Dedifferentiated amniotic fluid mesenchymal stem cell (primary cell): ENCODE results near the gene EFCAB11.
A peak's percentile ranks its signal among the peaks of the same experiment; 100 is the strongest.
"Not testable (repeated sequence)": the region's sequence is repeated elsewhere in the genome, so short reads cannot be mapped to it uniquely, and the experiment has no call there.

Source experiments
- DNase-seq: peaks from one replicate; pipeline ENCODE4 v3.0.0-alpha.2; 2016; ENCODE audit errors: extremely low spot score

Gene EFCAB11

GRCh38 chr14:89911010-89911919 lies 43.3 kb downstream of the EFCAB11 start:
- DNase-seq: peak; percentile 76

- DNase-seq: no peak
Observed at GRCh38 chr14:89910691-89911009, 43.9 kb downstream of the EFCAB11 start.

GRCh38 chr14:89909586-89909985 lies 44.9 kb downstream of the EFCAB11 start:
- no peak for DNase-seq

GRCh38 chr14:89908712-89909450 lies 45.6 kb downstream of the EFCAB11 start:
- no peak for DNase-seq

- DNase-seq: no peak
Observed at GRCh38 chr14:89907655-89908054, 46.9 kb downstream of the EFCAB11 start.

GRCh38 chr14:89906000-89906399 lies 48.5 kb downstream of the EFCAB11 start:
- DNase-seq: no peak

GRCh38 chr14:89903340-89903952 lies 51.1 kb downstream of the EFCAB11 start:
- no peak for DNase-seq

GRCh38 chr14:89902881-89903280 lies 51.6 kb downstream of the EFCAB11 start:
- no peak for DNase-seq

- DNase-seq: peak; percentile 22
Observed at GRCh38 chr14:89900802-89901201, 53.7 kb downstream of the EFCAB11 start.

GRCh38 chr14:89899917-89900663 lies 54.4 kb downstream of the EFCAB11 start:
- DNase-seq: peak; percentile 19

- no peak for DNase-seq
Observed at GRCh38 chr14:89899291-89899690, 55.2 kb downstream of the EFCAB11 start.

GRCh38 chr14:89893388-89893787 lies 61.1 kb downstream of the EFCAB11 start:
- not testable (repeated sequence) for DNase-seq

GRCh38 chr14:89892953-89893352 lies 61.6 kb downstream of the EFCAB11 start:
- no peak for DNase-seq

GRCh38 chr14:89891721-89892120 lies 62.8 kb downstream of the EFCAB11 start:
- DNase-seq: not testable (repeated sequence)

- DNase-seq: no peak
Observed at GRCh38 chr14:89891055-89891454, 63.5 kb downstream of the EFCAB11 start.

GRCh38 chr14:89890589-89890988 lies 63.9 kb downstream of the EFCAB11 start:
- no peak for DNase-seq

GRCh38 chr14:89889626-89890025 lies 64.9 kb downstream of the EFCAB11 start:
- no peak for DNase-seq

- no peak for DNase-seq
Observed at GRCh38 chr14:89884761-89885160, 69.8 kb downstream of the EFCAB11 start.

GRCh38 chr14:89881839-89882238 lies 72.7 kb downstream of the EFCAB11 start:
- no peak for DNase-seq

GRCh38 chr14:89874091-89874490 lies 80.4 kb downstream of the EFCAB11 start:
- DNase-seq: not testable (repeated sequence)

GRCh38 chr14:89870316-89870715 lies 84.2 kb downstream of the EFCAB11 start:
- DNase-seq: no peak

GRCh38 chr14:89869606-89870005 lies 84.9 kb downstream of the EFCAB11 start:
- no peak for DNase-seq
